Stimulated activated CD8-positive, alpha-beta memory T cell treated with anti-CD3 and anti-CD28 coated beads, Interleukin-2, amount 100 ng/mL, for 48 hours (primary cell): Measurements from ENCODE around the gene CNTNAP2.

ENCODE experiments used
- DNase-seq, 2 donors: peaks; one replicate each; pipeline ENCODE4 v3.0.0-alpha.2; 2020; ENCODE audit warnings: low read depth in 2 of 2

Gene CNTNAP2

DNA sequence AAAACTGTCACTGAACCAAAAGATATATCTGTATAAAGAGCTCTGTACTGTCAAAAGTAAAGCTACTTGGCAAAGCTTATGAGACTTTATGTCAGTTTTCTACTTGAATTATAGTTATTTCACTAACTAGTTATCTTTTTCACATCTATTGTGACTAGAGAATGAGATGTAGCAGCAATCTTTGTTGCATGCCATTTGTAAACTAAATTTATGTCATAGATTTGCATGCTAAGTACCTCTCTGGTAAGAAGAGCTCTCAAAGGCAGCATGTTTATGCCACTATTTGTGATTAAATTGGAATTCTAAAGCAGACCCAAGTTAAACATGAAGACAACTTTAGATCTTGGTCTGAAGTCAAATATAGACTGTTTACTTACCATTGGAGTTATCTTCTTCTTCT is 300.6 kb downstream of the CNTNAP2 start:
- DNase-seq = no peak

DNA sequence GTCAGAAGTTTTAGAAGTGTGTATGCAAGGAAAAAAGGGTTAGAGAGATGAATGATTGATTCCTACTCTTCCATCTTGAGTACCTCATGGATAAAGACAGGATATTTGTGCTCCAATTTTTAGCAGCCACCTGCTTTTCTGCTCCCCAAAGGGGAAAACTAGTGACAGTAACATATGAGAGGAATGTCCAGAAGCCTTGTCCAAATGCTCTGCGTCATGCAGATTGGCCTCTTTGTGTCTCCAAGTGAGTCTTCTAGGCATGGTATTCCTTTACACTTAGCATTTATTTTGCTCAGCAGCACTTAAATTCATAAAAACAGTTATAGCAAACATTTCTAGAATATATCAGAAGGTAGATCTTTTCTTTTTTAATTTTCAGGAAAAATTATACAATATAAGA is 306.8 kb downstream of the CNTNAP2 start:
- no peak for DNase-seq

DNA sequence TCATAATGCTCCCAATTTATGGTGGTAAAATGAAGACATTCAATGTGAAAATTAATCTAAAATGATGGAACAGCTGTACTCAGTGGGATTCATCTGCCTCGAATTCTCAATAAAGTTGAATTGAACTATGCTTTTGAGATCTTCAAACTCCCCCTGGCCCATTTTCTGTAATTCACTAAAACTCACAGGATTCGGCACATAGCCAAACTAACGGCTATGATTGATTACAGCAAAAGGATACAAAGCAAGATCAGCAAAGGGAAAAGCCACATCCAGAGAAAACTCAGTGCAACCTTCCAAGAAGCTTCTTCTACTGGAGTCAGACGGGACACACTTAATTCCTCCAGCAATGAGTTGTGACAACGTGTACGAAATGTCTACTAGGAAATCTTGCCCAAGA is 307.5 kb downstream of the CNTNAP2 start:
- no peak for DNase-seq

DNA sequence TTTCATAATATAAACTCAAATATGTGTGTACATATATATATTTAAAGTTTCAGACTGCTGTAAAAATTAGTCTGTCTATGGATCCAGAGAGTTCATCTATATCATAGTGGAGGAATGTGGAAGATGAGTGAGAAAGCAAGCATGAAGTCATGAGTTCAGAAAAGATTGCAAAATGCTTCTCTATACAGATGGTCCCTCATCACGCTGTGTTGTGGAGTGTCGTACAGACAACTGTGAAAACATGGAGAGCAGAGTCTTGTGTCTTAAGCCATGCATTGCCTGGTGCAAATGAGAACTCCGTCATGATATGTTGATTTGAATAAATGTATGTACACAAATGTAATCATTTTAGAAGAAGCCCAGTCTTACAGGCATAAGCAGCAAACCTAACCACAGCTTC is 316.9 kb downstream of the CNTNAP2 start:
- no peak for DNase-seq

DNA sequence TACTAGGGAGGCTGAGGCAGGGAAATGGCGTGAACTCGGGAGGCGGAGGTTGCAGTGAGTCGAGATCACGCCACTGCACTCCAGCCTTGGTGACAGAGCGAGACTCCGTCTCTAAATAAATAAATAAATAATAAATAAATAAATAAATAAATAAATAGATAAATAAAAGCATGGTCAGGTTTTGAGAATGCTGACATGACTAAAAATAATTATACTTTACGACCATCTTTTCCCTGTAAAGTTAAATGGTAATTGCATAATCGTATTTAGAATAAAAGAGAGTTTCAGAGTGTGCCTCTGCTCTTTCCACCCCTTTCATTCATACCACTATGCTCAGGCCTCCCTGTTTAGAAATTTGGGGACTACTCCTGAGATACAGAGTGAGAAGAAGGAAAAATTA is 326.5 kb downstream of the CNTNAP2 start:
- DNase-seq = no peak

DNA sequence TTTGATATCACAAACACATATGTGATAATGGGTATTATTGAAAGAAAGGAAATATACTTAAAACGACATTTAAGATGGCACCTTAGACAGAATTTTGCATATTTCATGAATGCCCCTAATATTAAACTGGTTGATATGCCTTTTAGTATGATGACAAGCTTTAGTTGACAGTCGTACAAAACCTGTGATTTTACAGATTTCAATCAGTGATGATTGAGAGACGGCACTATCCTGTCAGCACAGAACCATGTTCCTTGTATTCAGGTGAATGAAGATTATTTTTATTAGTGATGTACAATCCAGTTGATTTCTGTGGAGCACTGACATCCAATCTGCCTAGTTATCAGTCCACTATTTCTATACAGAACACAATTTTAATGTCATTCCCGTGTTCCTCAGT is 333.0 kb downstream of the CNTNAP2 start:
- DNase-seq = no peak

DNA sequence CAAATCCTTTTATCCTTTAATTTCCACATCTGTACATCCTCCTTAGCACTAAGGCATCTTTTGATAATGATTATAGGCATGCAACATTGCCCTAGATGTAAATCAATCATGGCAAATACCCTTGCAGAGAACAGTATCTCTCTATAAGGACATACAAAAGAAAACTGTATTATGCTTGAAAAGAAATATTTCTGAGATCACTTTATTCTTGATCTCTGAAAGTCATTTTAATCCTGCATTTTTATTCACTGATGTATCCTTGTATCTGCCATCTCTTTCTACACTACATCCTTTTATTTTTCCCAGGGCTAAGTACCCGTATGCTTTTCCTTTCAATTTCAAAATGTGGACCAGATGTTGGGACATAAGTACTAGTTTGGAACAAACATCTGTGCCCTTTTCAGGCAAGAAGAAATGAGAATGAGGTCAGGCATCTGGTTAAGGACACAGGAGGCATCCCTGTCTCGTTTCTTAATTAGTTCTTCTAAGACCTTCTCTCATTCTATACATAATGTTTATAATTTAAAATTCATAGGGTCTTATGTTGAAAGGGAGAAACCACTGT is 338.6 kb downstream of the CNTNAP2 start:
- DNase-seq = no peak

DNA sequence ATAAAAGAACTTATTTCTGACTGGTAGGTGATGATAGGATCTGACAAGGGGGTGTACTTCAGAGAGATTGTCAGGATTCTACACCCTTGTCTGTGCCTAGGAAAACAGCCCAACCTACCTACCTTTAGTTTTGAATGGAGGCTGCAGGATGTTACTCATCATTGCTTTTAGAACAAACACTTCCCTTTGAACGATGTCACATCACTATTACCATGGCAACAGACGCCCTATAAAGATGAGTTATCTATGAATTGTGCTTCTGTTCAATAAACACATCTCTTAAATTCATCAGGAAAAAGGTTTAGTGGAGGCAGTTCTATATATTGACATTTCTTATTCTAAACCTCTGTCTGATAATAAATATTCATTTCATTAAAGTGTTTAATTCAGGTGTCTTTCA is 362.4 kb downstream of the CNTNAP2 start:
- DNase-seq = no peak

DNA sequence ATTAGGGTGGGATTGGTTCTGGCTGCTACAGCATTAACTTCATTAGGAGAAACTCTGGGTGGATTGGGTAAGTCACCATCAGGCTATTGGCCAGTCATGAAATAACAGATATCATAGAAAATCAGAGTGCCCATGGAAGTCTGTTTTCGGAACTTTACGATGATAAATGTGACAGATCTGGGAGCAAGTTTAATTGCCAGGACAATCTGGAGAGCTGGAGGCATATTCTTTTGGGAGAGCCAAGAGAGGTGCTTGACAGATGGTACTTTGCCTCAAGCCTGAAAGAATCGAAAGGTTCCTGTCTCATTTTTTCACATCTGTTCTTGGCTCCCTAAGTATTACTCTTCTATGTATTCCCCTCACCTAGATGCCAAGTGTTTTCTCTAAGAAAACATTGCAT is 369.9 kb downstream of the CNTNAP2 start:
- no peak for DNase-seq

DNA sequence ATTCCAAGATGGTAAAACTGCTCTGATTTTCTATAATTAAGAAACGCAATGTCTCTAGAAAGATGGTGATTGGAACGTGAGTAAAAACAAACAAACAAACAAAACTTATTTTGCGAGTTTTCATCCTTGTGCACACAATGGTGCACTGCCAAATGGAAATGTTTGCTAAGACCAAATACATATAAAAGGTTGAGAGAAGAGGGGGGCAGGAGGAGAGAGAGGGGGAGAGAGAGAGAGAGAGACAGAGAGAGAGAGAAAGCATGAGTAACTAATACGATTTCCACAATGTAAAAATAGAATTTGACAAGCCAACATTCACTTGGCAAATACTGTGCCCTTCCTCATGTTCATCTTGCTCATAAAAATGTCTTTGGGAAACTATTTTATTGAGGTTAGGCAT is 375.4 kb downstream of the CNTNAP2 start:
- no peak for DNase-seq

DNA sequence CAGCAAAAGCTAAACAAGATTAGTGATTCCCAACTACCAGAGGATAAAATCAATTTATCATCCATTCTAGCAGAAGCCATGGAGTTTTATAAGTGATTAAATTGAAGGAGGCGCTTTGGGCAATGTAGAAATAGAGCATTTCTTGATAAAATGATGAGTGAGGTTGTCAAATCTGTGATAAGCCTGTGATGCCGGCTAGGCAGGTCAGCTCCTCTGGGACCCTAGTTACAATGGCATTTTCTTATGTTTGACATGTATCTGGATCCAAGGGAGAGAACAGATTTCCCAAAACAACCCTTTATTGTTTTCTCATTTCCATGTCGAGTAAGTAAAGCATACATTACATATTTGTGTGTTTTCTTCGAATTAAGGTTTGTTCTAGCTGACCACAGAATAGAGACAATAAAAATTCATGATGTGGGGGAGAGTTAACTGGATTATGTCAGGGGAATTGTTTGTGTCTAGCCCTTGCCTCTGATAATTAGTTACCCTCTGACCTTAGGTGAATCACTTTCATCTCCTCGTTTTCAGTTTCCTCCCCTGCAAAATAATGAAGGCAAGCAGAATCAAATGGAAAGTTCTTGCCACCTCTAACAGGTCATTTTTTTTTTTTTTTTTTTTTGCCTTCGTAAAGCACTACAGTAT is 378.5 kb downstream of the CNTNAP2 start:
- no peak for DNase-seq

DNA sequence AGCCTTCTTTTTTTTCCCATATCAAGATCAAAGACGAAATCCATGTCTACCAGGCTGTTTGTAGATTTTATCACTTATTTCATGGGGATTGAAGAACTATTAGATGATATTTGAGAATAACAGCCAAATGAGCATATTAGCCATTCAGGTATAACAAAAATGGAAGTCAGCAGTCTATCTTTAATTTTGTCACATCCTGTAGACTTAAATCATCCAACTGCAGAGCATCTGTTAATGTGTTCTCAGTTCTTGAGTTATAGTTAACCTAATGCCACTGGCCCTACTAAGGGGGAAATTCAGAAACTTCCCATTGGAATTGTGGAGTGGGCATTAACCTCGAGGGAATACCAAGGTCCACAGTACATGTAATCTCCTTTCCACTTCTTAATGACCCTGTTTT is 380.1 kb downstream of the CNTNAP2 start:
- no peak for DNase-seq

DNA sequence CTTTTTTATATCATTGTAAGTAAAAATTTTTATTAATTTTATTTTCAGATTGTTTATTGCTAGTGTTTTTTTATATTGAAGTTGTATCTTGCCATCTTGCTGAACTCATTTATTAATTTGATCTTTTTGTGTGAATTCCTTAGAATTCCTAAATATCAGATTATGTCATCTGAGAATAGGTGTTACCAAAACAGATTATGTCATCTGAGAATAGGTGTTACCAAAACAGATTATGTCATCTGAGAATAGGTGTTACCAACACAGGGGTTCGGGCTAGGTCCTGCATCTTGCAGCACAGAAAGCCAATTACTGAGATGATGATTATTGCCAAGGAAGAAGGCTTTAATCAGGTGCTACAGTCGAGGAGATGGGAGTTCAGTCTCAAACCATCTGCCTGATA is 383.4 kb downstream of the CNTNAP2 start:
- DNase-seq = no peak

DNA sequence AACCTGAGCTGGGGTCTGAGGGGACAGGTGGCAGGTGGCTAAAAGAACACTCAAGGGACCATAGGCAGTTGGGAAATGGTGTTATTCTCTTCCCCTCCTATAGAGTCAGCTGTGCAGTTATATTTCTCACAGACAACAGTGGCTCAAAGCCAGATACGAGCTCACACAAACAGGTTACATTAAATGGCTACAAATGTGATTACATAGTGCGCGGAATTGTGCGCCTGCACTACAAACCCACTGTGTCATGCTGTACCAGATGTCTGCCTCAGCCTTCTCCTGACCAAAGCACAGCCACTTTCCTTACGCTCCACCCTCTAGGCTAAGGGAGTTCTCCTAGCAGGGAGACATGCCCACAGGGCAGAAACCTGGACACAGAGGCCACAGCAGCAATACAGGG is 387.2 kb downstream of the CNTNAP2 start:
- DNase-seq = no peak

DNA sequence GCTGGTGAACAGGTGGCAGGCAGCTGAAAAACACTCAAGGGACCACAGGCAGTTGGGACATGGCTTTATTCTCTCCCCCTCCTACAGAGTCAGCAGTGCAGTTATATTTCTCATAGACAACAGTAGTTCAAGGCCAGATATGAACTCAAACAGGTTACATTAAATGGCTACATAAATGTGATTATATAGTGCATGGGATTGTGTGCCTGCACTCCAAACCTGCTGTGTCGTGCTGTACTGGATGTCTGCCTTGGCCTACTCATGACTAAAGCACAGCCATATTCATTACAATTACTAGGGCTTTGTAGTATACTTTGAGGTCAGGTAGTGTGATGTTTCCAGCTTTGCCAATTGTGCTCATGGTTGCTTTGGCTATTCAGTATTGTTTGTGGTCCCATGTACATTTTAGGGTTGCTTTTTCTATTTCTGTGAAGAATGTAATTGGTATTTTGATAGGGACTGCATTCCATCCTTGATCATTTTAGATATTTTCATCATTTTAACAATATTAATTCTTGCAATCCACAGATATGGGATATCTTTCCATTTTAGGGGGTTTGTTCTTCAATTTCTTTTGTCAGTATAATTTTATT is 393.6 kb downstream of the CNTNAP2 start:
- no peak for DNase-seq

DNA sequence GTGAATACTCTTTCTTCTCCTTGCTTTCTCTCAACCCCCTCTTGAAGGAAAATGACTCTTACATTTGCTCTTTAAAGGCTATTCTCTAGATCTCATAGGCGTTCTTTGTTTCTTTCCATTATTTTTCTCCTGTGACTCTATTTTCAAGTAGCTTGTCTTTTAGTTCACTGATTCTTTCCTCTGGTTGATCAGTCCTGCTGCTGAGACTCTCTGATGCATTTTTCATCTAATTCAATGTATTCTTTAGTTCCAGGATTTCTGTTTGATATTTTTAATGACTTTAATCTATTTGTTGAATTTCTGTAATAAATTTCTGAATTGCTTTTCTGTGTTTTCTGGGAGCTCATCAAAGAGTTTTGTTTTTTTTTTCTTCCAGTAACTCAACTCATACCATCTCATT is 397.7 kb downstream of the CNTNAP2 start:
- no peak for DNase-seq

DNA sequence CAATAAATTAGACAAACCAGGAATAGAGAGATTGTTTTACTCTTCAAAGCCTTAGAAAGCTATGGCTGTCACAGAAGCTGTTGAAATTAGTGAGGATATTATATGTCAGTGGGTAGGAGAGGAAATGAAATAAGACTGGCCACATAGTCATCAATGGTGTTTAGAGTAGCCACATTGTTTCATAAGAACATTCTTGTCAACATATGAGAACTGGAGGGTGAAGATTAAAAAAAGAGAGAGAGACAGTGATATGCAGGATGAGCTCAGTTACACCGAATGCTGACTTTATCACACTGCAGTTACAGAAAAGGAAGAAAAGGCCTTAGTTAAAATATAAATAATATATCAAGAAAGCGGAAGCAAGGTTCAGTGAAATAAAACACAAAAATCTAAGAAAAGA is 412.0 kb downstream of the CNTNAP2 start:
- DNase-seq = no peak

DNA sequence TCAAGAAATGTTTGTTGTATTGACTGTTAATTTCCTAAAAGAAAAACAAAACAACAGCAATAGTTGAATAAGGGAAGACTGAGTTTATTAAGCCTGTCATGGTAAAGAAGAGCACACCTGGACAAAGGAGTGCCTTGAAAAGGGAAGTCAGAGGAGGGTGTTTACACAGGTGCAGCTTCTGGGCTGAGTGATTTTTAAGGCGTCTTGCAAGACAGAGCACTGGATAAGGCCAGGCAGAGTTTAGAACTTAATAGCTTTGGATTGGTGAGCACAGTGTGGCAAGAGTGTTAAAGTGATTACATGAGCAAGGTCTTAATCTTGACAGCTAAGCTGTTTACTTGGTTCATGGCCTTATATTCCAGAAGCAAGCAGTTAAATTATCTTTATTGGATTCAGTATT is 423.2 kb downstream of the CNTNAP2 start:
- no peak for DNase-seq

DNA sequence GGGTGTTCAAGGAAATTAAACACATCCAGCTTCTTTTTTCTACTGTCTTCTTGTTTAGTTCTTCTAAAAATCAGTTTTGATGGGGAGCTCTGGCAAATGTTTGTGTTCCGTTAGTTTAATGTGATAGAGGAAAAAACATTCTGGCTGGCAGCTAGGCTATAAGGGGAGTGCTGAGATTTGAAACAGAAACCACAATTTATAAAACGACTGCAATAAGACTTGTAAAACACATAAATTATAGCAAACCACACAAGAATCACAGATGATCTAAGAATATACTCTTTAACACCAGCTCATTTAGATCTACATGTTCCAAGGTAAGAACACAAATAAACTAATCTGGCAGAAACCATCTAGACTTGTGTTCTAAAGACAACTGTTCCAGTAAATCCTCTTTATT is 425.5 kb downstream of the CNTNAP2 start:
- DNase-seq = no peak

DNA sequence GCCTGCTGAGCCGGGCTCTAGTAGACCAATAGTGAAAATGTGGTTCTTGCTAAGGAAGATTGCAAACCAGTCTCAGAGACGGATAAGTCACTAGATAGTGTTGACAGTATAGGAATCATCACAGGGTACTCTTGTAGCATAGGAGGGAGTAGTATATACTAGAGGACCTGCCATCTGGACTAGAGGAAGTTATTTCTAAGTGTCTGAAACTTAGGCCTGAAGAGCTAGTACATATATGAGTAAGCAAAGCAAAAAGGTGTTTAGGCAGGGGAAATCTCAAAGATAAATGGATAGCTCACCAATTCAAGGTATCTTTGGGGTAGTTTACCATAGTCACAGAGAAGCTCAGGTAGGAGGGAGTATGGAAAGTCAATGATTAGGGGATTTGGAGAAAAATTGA is 428.1 kb downstream of the CNTNAP2 start:
- no peak for DNase-seq

DNA sequence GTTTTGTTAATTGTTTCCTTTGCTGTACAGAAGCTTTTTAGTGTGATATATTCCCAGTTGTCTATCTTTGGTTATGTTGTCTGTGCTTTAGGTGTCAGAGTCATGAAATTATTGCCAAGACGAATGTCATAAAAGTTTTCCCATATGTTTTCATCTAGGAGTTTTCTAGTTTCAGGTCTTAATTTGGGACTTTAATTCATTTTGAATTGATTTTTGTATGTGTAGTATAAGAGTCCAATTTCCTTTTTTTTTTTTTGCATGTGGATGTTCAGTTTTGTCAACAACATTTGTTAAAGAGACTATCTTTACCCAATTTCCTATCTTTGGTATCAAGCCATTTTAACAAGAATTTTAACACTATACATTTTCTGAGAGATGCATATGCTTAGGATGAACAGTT is 432.2 kb downstream of the CNTNAP2 start:
- DNase-seq = no peak

DNA sequence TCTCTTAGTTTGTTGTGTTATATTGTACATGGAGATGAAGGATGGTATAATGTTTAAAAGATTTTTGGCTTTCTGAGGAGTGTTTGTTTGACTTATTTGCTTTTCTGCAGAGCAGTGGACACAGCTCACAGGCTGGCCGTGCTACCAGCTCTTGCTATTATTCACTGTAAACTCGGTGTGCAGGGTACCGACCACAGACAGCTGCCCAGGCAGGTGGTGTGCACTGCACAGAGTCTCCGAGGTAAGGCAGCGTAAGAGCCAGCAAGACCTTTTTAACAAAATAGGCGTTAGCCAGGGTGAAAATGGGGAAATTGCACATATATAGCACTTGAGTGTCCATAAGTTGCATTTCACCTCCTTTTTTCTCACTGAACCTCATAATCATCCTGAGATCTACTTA is 438.0 kb downstream of the CNTNAP2 start:
- DNase-seq = no peak

DNA sequence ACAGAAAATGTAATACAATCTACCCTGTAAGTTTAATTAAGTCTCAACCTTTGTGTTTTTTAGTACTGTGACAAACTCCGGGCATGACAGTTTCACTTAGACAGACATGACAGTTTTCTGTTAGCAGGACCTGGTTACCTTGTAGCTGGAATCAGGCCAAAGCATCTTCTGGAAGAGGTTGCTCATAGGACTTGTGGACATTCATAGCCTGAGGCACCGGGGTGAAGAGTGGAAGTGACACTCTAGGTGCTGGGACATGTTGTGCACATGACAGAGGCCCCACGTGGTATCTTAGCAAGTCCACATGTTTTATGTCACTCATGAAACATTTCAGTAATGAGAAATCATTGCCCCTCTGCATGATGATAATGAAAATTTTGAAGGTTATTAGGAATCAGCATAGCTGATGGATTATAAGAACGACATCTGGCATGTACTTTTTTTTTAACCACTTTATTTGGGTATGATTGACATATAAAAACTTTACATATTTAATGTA is 441.4 kb downstream of the CNTNAP2 start:
- DNase-seq = no peak

DNA sequence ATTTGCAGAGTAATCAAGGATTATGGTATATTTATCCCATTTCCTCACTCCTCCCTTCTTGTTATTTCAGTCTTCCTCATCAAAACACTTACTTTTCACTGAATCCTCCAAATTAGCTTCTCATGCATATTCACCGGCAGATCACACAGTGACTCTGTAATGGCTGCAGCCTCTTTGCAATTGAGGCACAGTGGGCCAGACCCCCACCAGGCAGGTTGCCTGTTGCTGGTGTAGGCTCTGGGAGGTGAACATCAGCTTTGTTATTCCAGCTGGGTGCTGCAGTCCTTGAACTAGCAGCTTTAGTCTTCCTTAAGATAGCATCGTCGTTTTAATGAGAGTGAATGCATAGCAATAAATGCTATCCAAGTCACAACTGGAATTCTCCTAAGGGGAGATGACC is 449.3 kb downstream of the CNTNAP2 start:
- DNase-seq = no peak
